GM20431 (cell line): Measurements from ENCODE around the gene THRA.

Experiments
- in situ Hi-C: fragments of 300-500 bp; cut with MseI, MboI; formaldehyde crosslinking; loops from one replicate; pipeline ENCODE4 v1.15.0; 2020; ENCODE audit warnings: low sequenced_read_pairs; ENCODE audit not compliant: unreplicated experiment

The THRA gene

DNA sequence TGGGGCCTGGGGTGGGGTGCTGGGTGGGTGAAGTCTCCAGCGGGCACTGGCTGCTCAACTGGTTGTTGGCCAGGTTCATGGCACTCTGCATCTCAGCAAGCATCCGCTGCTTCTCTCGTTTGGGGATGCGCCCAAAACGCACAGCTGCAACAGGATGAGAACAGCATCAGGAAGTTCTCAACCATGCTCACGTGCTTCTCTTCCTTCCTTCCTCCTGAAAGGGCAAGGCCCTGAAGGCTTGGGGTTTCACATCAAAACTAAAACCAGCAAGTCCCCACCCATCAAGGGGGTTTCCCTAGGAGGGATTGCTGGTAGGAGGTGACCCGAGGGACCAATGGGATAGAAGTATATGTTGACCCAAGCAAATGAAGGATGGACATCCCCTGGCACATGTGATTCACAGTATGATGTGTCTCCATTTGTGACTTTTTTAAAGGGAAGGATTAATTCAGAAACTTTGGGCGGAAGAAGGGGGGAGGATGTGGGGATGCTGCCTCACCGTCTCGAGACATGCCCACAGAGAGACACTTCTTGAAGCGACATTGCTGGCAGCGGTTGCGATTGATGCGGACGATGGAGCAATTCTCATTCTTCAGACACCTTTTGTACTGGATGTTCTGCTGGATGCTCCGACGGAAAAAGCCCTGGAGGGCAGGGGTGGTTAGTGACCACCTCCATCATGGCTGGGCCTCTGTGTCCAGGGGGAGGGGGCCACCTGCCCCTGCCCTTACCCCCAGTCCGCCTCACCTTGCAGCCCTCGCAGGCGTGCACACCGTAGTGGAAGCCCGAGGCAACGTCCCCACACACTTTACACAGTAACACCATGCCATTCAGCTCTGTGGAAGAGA lies 33.4 kb downstream of the THRA start:
- in situ Hi-C loops = no loop called here

GRCh38 chr17:40097087-40097486 lies 34.3 kb downstream of the THRA start:
- in situ Hi-C loops = no loop called here

DNA sequence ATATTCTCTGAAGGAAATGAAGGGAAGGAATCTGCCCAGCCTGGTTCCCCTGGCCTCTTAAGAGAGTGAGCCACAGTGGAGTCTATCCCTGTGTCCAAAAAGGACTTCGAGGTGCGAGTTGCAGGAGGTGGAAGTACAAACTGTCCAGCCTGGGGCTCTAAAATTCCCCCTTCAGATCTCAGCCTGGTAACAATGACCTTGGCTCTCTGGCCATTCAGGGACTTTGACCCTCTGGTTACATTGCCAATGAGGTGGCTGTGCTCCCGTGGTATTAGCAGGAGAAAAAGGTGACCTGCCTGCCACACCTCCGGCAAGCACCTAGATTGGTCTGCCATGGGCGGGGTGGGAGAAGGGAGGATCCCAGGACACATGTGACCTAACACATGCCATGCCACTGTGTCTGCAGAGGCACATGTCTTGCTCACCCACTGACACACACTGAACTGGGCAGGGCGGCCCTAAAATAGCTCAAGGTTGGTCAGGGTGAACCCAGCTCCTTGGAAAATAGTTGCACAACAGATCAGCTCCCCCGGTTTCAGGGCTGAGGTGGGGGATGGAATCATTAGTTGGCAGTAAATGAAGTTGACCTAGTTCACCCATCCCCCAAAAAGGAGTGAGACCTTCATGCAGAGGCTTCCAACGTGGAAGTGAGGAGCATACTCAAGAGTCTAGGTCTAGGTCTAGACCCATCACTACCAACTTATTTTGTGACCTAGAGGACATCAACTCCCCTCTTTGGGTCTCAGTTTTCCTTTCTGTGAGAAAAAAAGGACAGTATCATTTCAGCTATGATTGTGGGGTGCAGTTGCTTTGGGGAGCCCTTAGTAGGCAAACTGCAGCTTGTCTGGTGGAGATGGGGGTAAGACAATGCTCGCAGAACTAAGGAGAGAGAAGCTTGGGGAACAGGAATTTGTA lies 35.4 kb downstream of the THRA start:
- in situ Hi-C loops = no loop called here

DNA sequence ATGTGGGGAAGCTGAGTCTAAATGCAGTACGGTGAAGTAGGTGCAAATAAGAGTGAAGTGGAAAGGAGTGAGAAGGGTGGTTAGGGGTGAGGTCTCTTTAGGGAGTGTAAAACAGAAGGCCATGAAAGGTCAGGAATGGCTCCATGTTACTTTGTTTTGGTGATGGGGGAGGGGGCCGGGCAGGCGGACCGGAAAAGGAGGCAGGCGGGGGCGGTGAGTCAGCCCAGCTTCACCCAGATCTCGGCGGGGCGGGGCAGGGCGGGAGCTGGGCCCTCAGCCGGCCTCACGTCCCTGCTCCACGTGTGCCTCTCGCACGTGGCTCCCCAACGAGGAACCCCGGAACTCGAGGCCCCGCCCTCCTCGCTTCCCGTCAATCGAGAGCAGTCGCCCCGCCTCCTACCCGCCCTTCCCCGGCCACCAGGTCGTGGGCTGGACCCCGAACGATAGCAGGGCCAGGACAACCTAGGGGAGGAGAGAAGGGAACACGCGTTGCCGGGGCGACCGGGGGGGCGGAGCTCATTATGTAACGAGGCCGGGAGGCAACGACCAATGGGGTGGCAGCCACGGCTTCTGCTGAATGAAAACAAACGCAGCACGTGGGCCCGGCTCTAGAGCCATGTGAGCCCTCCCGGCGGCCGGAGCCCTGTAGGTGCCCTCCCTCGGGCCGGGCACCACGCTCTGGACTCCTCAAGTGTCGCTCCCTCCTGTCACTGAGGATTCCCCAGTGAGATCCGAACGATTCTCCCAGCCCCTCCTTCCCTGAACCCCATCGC lies 36.3 kb downstream of the THRA start:
- in situ Hi-C loops = no loop called here

GRCh38 chr17:40099619-40100418 lies 37.1 kb downstream of the THRA start:
- in situ Hi-C loops = no loop called here

DNA sequence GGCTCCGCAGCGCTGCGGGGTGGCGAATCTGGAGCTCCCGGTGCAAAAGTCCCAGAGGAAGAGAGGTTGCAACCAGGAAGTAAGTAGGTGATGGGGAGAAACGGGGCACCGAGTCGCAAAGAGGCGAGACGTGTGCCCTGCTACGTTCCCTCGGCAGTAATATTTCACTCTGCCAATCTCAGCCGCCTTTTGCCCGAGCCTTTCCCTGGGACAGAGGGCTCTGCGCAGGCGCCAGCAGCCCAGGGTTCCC lies 37.6 kb downstream of the THRA start, which contains the start of gene NR1D1:
Gene NR1D1 (minus strand): TSS at position 171 of the 250 bp plus-strand sequence. CDS start 495 bp downstream, outside the sequence.
- in situ Hi-C loops = no loop called here

GRCh38 chr17:40100669-40101366 lies 38.1 kb downstream of the THRA start:
- in situ Hi-C loops = no loop called here

DNA sequence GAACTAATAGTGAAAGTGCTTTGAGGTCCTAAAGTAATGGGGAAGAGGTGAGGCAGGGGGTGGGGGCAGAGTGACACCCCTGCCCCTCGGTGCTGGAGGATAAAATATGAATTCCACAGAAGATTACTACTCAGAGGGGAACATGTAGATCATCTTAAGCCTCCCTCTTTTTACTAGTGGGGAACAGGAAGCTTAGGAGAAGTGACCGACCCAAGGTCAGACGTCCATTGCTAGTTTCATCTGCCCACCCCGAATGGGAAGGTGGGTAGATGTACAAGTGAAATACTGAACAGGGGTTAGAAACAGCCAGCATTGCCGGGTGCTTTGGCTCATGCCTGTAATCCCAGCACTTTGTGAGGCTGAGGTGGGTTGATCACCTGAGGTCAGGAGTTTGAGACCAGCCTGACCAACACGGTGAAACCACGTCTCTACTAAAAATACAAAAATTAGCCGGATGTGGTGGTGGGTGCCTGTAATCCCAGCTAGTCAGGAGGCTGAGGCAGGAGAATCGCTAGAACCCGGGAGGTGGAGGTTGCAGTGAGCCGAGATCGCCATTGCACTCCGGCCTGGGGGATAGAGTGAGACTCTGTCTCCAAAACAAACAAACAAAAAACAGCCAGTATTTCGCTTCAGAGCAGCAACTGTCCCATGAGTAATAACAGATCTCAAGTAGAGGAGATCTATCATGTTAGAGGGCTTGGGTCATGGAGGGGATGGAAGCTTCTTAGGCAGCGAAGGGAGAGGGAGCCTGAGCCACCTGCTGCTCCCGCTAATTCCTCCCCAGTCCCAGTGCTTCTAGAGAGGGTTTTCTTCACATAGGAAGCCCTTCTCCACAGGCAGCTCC lies 38.8 kb downstream of the THRA start:
- in situ Hi-C loops = no loop called here

DNA sequence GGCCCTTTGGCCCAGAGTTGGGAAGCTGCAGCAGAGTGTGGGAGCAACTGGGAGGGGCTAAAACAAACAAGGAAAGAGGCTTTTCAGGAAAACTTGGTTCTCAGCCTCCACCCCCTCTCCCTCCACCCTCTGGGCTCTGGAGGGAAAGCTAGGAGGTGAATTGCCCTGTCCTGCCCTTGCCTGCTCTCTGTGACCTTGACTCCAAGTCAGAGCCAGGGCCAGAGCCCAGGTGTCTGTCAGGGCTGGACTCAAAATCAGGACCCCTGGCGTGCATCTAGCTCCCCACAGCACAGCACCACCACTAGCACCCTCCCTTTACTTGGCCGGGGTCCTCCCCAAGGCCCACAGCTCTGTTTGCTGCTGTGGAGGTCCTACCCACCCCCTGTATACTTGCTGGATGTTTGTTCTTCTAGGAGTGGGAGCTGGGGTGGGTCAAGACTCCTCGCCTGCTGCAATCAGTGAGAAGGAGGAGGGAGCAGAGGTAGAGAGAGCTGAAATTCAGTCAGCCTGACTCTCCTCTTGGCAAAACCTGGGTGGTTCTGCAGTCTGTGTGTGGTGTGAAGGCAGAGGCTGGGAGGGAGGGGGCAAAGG lies 40.4 kb downstream of the THRA start:
- in situ Hi-C loops = no loop called here

GRCh38 chr17:40103688-40104087 lies 40.9 kb downstream of the THRA start:
- in situ Hi-C loops = no loop called here

DNA sequence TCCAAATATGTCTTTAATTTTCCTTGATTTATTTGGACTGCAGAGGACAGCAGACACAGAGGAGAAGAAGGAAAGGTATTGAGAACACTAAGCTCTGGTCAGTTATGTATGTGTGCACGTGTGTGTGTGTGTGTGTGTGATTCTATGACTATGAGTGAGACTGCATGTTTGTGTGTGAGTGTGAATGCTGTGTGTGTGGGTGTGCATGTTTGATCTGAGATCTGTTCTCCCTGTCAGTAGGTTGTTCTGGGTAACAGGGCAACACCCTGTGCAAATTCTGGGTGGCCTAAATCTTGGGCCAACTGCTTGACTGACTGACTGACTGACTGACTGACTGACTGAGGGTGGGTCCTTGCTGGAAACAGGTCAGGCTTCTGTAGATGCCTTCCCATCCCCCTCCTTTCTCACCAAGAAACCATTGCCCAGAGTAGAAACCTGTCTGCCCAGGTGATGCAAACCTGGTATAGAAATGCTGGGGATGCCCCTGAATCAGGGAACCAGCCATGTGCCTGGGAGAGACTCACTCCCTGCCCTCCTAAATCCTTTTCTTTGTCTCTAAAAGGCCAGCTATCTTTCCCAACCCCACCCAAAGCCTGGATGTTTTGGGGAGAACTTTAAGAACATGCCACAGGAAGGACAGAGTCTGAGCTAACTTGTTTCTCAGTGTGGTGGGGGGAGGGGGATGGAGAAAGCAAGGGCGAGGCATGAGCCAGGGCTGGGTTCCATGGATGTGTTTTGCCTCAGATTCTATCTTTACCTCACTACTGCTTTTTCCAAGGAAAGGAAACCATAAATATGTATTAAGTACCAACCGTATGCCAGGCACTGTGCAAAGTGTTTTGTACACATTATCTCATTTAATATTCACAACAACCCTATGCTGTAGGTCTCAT lies 42.1 kb downstream of the THRA start:
- in situ Hi-C loops = no loop called here

DNA sequence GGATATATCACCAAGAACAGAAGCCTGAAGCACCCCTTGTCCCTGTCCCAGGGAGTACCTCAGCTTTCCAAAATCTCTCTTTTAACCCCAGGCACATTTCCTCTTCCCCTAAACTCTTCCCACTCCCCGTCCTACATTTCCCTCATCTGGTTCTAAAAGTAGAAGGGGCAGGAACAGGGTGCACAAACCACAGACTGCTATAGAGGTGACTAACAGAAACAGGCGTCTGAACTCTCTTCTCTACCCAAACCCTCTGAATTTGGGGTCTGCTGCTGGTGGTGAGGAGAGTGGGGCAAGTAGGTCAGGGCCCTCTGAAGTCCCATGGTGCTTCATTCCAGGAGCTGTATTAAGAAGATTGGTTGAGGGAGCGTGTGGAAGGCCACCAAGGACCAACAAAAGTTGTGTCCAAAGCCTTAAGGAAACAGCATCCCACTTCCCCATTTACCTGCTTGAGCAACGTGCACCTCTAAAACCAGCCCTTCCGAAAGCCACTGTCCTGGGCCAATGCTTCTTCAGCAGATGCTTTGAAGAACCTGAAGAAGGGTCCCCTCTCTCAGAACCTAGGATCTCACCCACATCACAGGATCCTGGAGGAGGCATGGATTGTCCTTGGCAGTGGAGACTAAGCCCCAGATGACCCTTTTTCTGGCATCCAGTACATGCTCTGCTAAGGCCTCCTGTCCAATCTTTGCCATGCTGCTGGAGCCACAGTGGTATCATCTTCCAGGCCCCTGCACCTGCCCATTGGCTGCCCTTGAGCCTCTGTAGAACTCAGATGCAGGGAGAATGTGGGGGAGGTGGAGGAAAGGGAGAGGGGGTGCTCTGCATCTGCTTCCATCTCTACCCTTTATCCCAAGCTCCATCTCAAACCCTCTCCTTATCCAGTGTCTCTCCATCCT lies 43.3 kb downstream of the THRA start:
- in situ Hi-C loops = no loop called here

DNA sequence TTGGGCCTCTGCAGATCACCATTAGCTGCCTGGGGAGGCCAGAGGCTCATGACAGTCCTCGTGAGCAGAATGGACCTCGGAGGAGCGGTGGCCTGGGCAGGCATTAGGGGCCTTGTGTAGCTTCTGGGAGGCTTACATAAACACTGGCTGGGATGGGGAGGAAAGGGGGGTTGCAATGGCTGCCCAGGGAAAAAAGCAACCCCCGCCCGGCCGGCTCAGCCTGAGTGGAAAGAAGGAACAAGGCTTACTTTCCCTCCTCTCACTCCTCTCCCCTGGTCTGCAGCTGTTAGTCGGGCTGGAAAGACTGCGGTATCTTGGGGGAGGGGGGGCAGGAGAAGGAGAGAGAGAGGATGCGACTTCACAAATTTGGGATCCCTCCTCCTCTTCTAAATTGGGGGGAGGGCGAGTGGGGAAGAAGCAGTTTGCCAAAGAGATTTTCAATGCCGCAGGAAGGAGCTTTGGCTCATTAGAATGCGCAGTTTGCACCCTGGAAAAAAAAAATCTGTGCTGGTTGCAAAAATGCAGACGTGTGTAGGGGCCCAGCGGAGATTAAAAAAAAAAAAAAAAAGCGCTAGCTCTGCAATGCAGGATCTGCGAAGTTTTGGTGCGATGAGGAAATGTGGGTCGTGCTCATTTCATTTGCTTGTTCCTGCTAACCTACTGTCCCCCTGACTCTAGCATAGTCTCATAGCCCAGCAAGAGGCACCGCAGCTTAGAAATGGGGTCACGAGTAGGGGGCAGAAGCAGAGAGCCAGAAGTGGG lies 44.2 kb downstream of the THRA start:
- in situ Hi-C loops = no loop called here

DNA sequence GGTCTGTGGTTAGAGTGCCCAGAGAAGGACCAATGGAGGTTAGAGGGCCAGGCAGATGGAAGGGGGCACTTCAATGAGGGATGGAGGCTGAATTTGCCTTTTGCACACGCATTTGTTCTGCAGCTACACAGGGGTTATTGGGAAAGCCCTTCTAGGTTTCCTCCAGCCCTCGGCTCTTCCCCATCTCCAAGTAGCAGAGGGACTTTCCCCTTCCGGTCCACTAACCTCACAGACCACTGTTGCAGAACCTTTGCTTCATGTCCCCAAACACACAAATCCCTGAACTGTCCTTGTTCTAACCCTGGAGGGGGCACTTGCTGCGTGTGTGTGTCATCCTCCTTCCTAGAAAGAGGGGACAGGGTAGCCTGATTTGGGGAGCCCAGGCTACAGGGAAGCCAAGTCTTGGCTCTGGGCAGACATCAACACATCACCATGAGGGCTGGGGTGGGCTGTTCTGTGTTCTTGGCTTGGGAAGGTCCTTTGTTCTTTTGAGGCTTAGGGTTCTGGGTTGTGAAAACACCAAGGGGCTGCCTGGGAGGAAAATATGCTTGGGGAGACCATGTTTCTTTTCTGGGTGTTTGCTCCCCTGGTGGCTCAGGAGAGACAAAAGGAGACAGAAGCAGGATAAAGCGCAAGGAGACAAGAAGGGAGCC lies 44.9 kb downstream of the THRA start:
- in situ Hi-C loops = no loop called here
